Progenitor cell of endocrine pancreas (in vitro differentiated cells): ENCODE measurements around the gene KIF25. TPM values are rescaled to one million over a fixed set of nuclear protein-coding genes. Genes with fewer than 3 reads are reported as not detected.
A peak's percentile ranks its signal among the peaks of the same experiment; 100 is the strongest.

Source experiments
- DNase-seq: peaks from one replicate; pipeline ENCODE4 v3.0.0; 2021; ENCODE audit warnings: low spot score; ENCODE audit not compliant: unreplicated experiment
- H3K27ac Mint-ChIP-seq: 2 replicates; pipeline ENCODE4 v1.8.0; 2021; ENCODE audit warnings: mild to moderate bottlenecking, moderate library complexity, mixed read lengths
- H3K27me3 Mint-ChIP-seq: 2 replicates; pipeline ENCODE4 v1.8.0; 2021; ENCODE audit warnings: mixed read lengths
- H3K36me3 Mint-ChIP-seq: 2 replicates; pipeline ENCODE4 v1.8.0; 2022; ENCODE audit warnings: mixed read lengths; ENCODE audit not compliant: insufficient read depth
- H3K4me1 Mint-ChIP-seq: 2 replicates; pipeline ENCODE4 v1.8.0; 2021; ENCODE audit warnings: low read depth, mixed read lengths
- H3K4me3 Mint-ChIP-seq: 2 replicates; pipeline ENCODE4 v1.8.0; 2021; ENCODE audit warnings: low read depth, mild to moderate bottlenecking, moderate library complexity, mixed read lengths
- H3K9me3 Mint-ChIP-seq: 2 replicates; pipeline ENCODE4 v1.8.0; 2021; ENCODE audit warnings: low read depth, mixed read lengths
- total RNA-seq: library from RNA; stranded (reverse); gene quantifications from 2 replicates; pipeline ENCODE4 v1.2.1, GENCODE V29; 2021
- TF ChIP-seq, protein P1 (sequence below): fragments of 200-600 bp; sonication (generic); IDR thresholded peaks from one replicate; pipeline ENCODE4 v1.5.0; 2021; ENCODE audit warnings: antibody characterized with exemption, mild to moderate bottlenecking; ENCODE audit not compliant: unreplicated experiment

KIF25 gene
- total RNA-seq, 1 donor from 2014 or later: not detected

DNA sequence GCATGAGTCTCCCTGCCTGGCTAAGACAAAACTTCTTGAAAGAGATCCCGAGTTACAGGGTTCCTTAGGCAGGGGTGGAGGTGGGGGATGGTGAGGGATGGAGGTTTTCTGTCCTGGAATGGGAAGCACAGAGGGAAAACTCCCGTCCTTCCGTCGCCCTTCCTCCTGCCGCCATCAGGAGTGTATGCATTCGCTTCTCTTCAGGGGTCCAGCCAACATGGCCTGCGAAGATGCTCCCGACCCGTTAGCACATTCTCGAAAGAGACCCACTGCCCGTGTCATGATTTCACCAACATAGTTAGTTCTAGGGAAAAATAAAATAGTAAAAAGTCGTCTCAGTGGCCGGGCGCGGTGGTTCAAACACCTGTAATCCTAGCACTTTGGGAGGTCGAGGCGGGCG, 37.1 kb downstream of the KIF25 start:
- no peak for DNase-seq
- Mint-ChIP-seq H3K9me3 (peaks cover 8% of the 10 kb centered on the region), H3K4me1 (peaks cover 9% of the 10 kb centered on the region), H3K4me3 (peak overlapping the region; percentile 74), H3K27me3 (peaks cover 34% of the 10 kb centered on the region), H3K36me3 (no peaks in the 10 kb centered on the region), H3K27ac (no peak overlapping the region)
- TF ChIP-seq, protein P1, sequence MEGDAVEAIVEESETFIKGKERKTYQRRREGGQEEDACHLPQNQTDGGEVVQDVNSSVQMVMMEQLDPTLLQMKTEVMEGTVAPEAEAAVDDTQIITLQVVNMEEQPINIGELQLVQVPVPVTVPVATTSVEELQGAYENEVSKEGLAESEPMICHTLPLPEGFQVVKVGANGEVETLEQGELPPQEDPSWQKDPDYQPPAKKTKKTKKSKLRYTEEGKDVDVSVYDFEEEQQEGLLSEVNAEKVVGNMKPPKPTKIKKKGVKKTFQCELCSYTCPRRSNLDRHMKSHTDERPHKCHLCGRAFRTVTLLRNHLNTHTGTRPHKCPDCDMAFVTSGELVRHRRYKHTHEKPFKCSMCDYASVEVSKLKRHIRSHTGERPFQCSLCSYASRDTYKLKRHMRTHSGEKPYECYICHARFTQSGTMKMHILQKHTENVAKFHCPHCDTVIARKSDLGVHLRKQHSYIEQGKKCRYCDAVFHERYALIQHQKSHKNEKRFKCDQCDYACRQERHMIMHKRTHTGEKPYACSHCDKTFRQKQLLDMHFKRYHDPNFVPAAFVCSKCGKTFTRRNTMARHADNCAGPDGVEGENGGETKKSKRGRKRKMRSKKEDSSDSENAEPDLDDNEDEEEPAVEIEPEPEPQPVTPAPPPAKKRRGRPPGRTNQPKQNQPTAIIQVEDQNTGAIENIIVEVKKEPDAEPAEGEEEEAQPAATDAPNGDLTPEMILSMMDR: no peak

- peak; percentile 40 for DNase-seq
- H3K9me3 Mint-ChIP-seq: peaks cover 12% of the 10 kb centered on the region
- peaks cover 7% of the 10 kb centered on the region for H3K4me1 Mint-ChIP-seq
- peaks cover 34% of the 10 kb centered on the region for H3K27me3 Mint-ChIP-seq
- H3K4me3 Mint-ChIP-seq: peak overlapping the region; percentile 74
- H3K27ac Mint-ChIP-seq: peak overlapping the region; percentile 88
- no peaks in the 10 kb centered on the region for H3K36me3 Mint-ChIP-seq
- TF ChIP-seq, protein P1: no peak
Observed at GRCh38 chr6:168035098-168035660, 37.7 kb downstream of the KIF25 start.

DNA sequence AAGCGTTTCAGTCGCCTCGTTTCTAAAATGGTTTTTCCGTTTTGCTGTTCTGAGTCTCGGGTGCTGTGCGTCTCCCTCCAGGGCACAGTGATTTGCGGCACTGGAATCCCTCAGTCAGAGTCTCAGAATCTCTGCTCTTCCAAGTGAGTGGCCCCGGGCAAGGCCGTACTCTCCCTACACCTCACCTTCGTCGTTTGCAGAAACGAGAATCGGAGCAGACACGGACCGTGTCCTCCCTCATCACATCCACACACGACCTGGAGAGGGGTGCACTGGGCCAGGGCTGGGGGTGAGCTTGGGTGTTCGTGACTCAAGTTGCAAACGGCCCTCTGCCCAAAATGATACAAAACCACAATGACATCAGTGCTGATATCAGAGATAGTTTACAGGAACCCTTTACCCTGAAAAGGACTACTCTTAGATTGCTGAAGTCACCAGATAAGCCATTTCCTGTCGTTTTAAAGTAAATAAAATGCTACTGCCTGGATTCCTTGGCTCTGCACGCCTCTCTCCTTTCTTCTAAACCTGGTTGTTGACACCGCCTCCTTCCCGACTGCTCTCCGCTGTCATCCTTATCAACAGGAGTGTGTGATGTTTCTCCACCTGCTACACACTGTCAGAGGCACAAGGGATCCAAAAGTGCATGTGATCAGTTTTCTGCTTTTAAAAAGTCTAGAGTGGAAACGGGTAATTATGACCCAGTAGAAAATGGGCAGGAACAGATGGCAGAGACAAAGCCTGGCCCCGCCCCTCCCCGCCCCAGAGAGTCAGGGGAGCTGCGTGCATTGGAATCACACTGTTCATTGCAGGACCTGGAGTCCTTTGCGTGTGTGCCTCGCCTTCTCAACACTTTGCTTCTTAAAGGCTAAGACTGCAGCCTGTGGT, 38.4 kb downstream of the KIF25 start:
- Mint-ChIP-seq H3K36me3 (no peaks in the 10 kb centered on the region), H3K4me3 (peak overlapping the region; percentile 74), H3K27me3 (peaks cover 34% of the 10 kb centered on the region), H3K4me1 (peaks cover 7% of the 10 kb centered on the region), H3K27ac (peak overlapping the region; percentile 81), H3K9me3 (peaks cover 12% of the 10 kb centered on the region)
- DNase-seq: no peak
- TF ChIP-seq, protein P1: no peak

DNA sequence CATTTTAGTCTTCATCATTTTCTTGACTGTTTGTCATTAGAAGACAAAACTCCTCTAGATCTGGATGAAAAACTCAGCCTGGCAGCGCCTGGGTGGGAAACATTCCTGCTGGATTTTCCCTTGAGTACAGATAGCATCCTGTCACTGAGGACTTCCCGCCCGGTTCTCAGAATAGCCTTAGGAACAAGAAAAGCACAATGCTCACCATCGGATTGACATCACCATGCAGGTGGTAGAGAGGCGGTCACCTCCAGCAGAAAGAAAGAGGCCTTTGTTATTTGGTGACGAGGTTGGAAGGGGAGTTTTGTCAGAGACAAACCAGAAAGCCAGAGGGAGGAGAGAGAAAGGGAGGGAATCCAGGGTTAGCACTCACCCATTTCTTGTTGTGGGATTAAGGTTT, 39.8 kb downstream of the KIF25 start:
- peaks cover 12% of the 10 kb centered on the region for H3K9me3 Mint-ChIP-seq
- no peak overlapping the region for H3K4me3 Mint-ChIP-seq
- H3K4me1 Mint-ChIP-seq: peaks cover 7% of the 10 kb centered on the region
- peaks cover 25% of the 10 kb centered on the region for H3K27me3 Mint-ChIP-seq
- H3K36me3 Mint-ChIP-seq: no peaks in the 10 kb centered on the region
- TF ChIP-seq, protein P1: no peak
- no peak overlapping the region for H3K27ac Mint-ChIP-seq
- no peak for DNase-seq

- Mint-ChIP-seq H3K4me1 (peaks cover 7% of the 10 kb centered on the region), H3K27me3 (peaks cover 25% of the 10 kb centered on the region), H3K27ac (no peak overlapping the region), H3K4me3 (no peak overlapping the region), H3K9me3 (peaks cover 12% of the 10 kb centered on the region), H3K36me3 (no peaks in the 10 kb centered on the region)
- no peak for DNase-seq
- TF ChIP-seq, protein P1: no peak
Observed at GRCh38 chr6:168037856-168038255, 40.4 kb downstream of the KIF25 start.
